Endothelial cell (in vitro differentiated cells): Measurements from ENCODE around the gene LYVE1. TPM values are rescaled to one million over a fixed set of nuclear protein-coding genes. Genes with fewer than 3 reads are reported as not detected.

Experiments used
- DNase-seq: peaks from one replicate; pipeline ENCODE4 v3.0.0; 2021; ENCODE audit warnings: low spot score
- H3K27ac Mint-ChIP-seq: one replicate; pipeline ENCODE4 v1.8.0; 2021; ENCODE audit warnings: mixed read lengths, inconsistent platforms; ENCODE audit not compliant: unreplicated experiment
- H3K27me3 Mint-ChIP-seq: one replicate; pipeline ENCODE4 v1.8.0; 2021; ENCODE audit warnings: mild to moderate bottlenecking, moderate library complexity, mixed read lengths, inconsistent platforms; ENCODE audit not compliant: unreplicated experiment
- H3K36me3 Mint-ChIP-seq: one replicate; pipeline ENCODE4 v1.8.0; 2021; ENCODE audit warnings: mild to moderate bottlenecking, low read depth, mixed read lengths, inconsistent platforms; ENCODE audit not compliant: unreplicated experiment
- H3K4me1 Mint-ChIP-seq: one replicate; pipeline ENCODE4 v1.8.0; 2021; ENCODE audit warnings: mild to moderate bottlenecking, mixed read lengths, inconsistent platforms; ENCODE audit not compliant: unreplicated experiment
- H3K4me3 Mint-ChIP-seq: one replicate; pipeline ENCODE4 v1.8.0; 2021; ENCODE audit warnings: mild to moderate bottlenecking, mixed read lengths, inconsistent platforms; ENCODE audit not compliant: unreplicated experiment
- H3K9me3 Mint-ChIP-seq: one replicate; pipeline ENCODE4 v1.8.0; 2021; ENCODE audit warnings: mixed read lengths, inconsistent platforms; ENCODE audit not compliant: unreplicated experiment
- total RNA-seq: library from RNA; stranded (reverse); fragmentation: NEBNext Ultra II Directional; extraction: Animal tissue kit (Norgen Biotek cat#: 25700); gene quantifications from one replicate; pipeline ENCODE4 v1.2.1, GENCODE V29; 2021; ENCODE audit not compliant: unreplicated experiment
- TF ChIP-seq, protein P1 (sequence below): fragments of 200-600 bp; sonication (generic); IDR thresholded peaks from one replicate; pipeline ENCODE4 v1.5.0; 2021; ENCODE audit warnings: antibody characterized with exemption; ENCODE audit not compliant: unreplicated experiment

LYVE1 gene
- total RNA-seq, 1 donor from 2014 or later: not detected

GRCh38 chr11:10551290-10551592 is 17.2 kb downstream of the LYVE1 start:
- no peaks in the 10 kb centered on the region for H3K4me1 Mint-ChIP-seq
- H3K9me3 Mint-ChIP-seq: no peaks in the 10 kb centered on the region
- TF ChIP-seq, protein P1, sequence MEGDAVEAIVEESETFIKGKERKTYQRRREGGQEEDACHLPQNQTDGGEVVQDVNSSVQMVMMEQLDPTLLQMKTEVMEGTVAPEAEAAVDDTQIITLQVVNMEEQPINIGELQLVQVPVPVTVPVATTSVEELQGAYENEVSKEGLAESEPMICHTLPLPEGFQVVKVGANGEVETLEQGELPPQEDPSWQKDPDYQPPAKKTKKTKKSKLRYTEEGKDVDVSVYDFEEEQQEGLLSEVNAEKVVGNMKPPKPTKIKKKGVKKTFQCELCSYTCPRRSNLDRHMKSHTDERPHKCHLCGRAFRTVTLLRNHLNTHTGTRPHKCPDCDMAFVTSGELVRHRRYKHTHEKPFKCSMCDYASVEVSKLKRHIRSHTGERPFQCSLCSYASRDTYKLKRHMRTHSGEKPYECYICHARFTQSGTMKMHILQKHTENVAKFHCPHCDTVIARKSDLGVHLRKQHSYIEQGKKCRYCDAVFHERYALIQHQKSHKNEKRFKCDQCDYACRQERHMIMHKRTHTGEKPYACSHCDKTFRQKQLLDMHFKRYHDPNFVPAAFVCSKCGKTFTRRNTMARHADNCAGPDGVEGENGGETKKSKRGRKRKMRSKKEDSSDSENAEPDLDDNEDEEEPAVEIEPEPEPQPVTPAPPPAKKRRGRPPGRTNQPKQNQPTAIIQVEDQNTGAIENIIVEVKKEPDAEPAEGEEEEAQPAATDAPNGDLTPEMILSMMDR: no peak
- no peak overlapping the region for H3K27ac Mint-ChIP-seq
- no peak for DNase-seq
- no peaks in the 10 kb centered on the region for H3K36me3 Mint-ChIP-seq
- H3K27me3 Mint-ChIP-seq: peaks cover 4% of the 10 kb centered on the region
- no peak overlapping the region for H3K4me3 Mint-ChIP-seq

- no peak for DNase-seq
- Mint-ChIP-seq H3K4me3 (no peak overlapping the region), H3K9me3 (no peaks in the 10 kb centered on the region), H3K27me3 (peaks cover 3% of the 10 kb centered on the region), H3K36me3 (no peaks in the 10 kb centered on the region), H3K27ac (no peak overlapping the region), H3K4me1 (no peaks in the 10 kb centered on the region)
- TF ChIP-seq, protein P1: no peak
Measured at GRCh38 chr11:10550503-10551289, 17.8 kb downstream of the LYVE1 start.

- H3K27ac Mint-ChIP-seq: no peak overlapping the region
- peaks cover 9% of the 10 kb centered on the region for H3K4me1 Mint-ChIP-seq
- no peak for DNase-seq
- H3K4me3 Mint-ChIP-seq: no peak overlapping the region
- H3K36me3 Mint-ChIP-seq: no peaks in the 10 kb centered on the region
- TF ChIP-seq, protein P1: no peak
- peaks cover 4% of the 10 kb centered on the region for H3K9me3 Mint-ChIP-seq
- peaks cover 5% of the 10 kb centered on the region for H3K27me3 Mint-ChIP-seq
Measured at GRCh38 chr11:10544491-10545465, 23.7 kb downstream of the LYVE1 start.

- Mint-ChIP-seq H3K4me3 (no peak overlapping the region), H3K4me1 (peaks cover 9% of the 10 kb centered on the region), H3K27me3 (peaks cover 5% of the 10 kb centered on the region), H3K36me3 (no peaks in the 10 kb centered on the region), H3K9me3 (peaks cover 4% of the 10 kb centered on the region), H3K27ac (no peak overlapping the region)
- DNase-seq: no peak
- TF ChIP-seq, protein P1: no peak
Measured at GRCh38 chr11:10543782-10544181, 24.7 kb downstream of the LYVE1 start.
